Neuronal stem cell (in vitro differentiated cells): ENCODE measurements around the gene CAMK1D.

ENCODE experiments used
- DNase-seq: peaks from one replicate; pipeline ENCODE4 v3.0.0-alpha.2; 2013; ENCODE audit warnings: low spot score
- H2AFZ ChIP-seq: one replicate; pipeline ENCODE4 v1.6.1; 2013; ENCODE audit warnings: mild to moderate bottlenecking, low read length, inconsistent platforms
- H2AK5ac ChIP-seq: 2 replicates; pipeline ENCODE4 v1.6.1; 2013; ENCODE audit warnings: low read depth, mild to moderate bottlenecking, inconsistent platforms, low read length, moderate library complexity, mixed read lengths
- H2BK120ac ChIP-seq: 2 replicates; pipeline ENCODE4 v1.6.1; 2013; ENCODE audit warnings: low read depth, mild to moderate bottlenecking, inconsistent platforms, low read length, moderate library complexity, mixed read lengths
- H2BK12ac ChIP-seq: one replicate; pipeline ENCODE4 v1.6.1; 2013; ENCODE audit warnings: low read length, inconsistent platforms
- H2BK15ac ChIP-seq: 2 replicates; pipeline ENCODE4 v1.6.1; 2013; ENCODE audit warnings: mild to moderate bottlenecking, low read length, inconsistent platforms, mixed read lengths
- H2BK5ac ChIP-seq: one replicate; pipeline ENCODE4 v1.6.1; 2013; ENCODE audit warnings: inconsistent platforms, mild to moderate bottlenecking, low read length, moderate library complexity
- H3K14ac ChIP-seq: one replicate; pipeline ENCODE4 v1.6.1; 2013; ENCODE audit warnings: low read length, inconsistent platforms
- H3K18ac ChIP-seq: 2 replicates; pipeline ENCODE4 v1.6.1; 2013; ENCODE audit warnings: low read length, inconsistent platforms
- H3K23ac ChIP-seq: 2 replicates; pipeline ENCODE4 v1.6.1; 2013; ENCODE audit warnings: low read depth, mild to moderate bottlenecking, mixed read lengths, low read length, inconsistent platforms; ENCODE audit not compliant: poor library complexity
- H3K27ac ChIP-seq: replicated peaks from 3 replicates; pipeline ENCODE4 v1.5.1; 2013; ENCODE audit warnings: low read length, inconsistent platforms
- H3K27me3 ChIP-seq, 3 experiments: 2 replicates each; pipeline ENCODE4 v1.6.1; 2013; ENCODE audit warnings: low read length in 3 of 3, mild to moderate bottlenecking in 2 of 3, inconsistent platforms in 1 of 3, low read depth in 1 of 3, mixed read lengths in 1 of 3, moderate library complexity in 1 of 3; ENCODE audit not compliant: control insufficient read depth in 3 of 3, insufficient read depth in 3 of 3
- H3K36me3 ChIP-seq, 2 donors: replicated peaks in 1 of 2; 2 replicates each; pipeline ENCODE4 v1.6.1; 2013; ENCODE audit warnings: low read length in 2 of 2; ENCODE audit not compliant: control insufficient read depth in 2 of 2, insufficient read depth in 2 of 2
- H3K4ac ChIP-seq: 2 replicates; pipeline ENCODE4 v1.6.1; 2013; ENCODE audit warnings: inconsistent platforms, mild to moderate bottlenecking, low read length, moderate library complexity
- H3K4me1 ChIP-seq, 2 donors: 1 replicate in 1 of 2; 2 replicates in 1 of 2; pipeline ENCODE4 v1.6.1; 2013; ENCODE audit warnings: low read length in 2 of 2, low read depth in 1 of 2; ENCODE audit not compliant: control insufficient read depth in 2 of 2, insufficient read depth in 1 of 2
- H3K4me2 ChIP-seq: one replicate; pipeline ENCODE4 v1.6.1; 2013; ENCODE audit warnings: mild to moderate bottlenecking, low read length, inconsistent platforms; ENCODE audit not compliant: insufficient read depth, poor library complexity, severe bottlenecking
- H3K4me3 ChIP-seq, 2 donors: 2 replicates each; pipeline ENCODE4 v1.5.1; 2013; ENCODE audit warnings: low read length in 2 of 2, mild to moderate bottlenecking in 2 of 2, inconsistent platforms in 1 of 2, moderate library complexity in 1 of 2
- H3K79me1 ChIP-seq: one replicate; pipeline ENCODE4 v1.6.1; 2013; ENCODE audit warnings: low read depth, mild to moderate bottlenecking, inconsistent platforms, low read length, moderate library complexity
- H3K9ac ChIP-seq: one replicate; pipeline ENCODE4 v1.6.1; 2013; ENCODE audit warnings: mild to moderate bottlenecking, low read depth, low read length, inconsistent platforms; ENCODE audit not compliant: poor library complexity
- H3K9me3 ChIP-seq, 2 donors: replicated peaks in 1 of 2; 2 replicates each; pipeline versions ENCODE3 to v1.6.1; 2013; ENCODE audit warnings: low read length in 2 of 2, mild to moderate bottlenecking in 2 of 2, inconsistent platforms in 1 of 2, low read depth in 1 of 2, mixed read lengths in 1 of 2, moderate library complexity in 1 of 2; ENCODE audit not compliant: control insufficient read depth in 2 of 2, insufficient read depth in 1 of 2
- H4K8ac ChIP-seq: one replicate; pipeline ENCODE4 v1.6.1; 2013; ENCODE audit warnings: low read depth, mild to moderate bottlenecking, inconsistent platforms, low read length, moderate library complexity
- H4K91ac ChIP-seq: one replicate; pipeline ENCODE4 v1.6.1; 2013; ENCODE audit warnings: low read length, low read depth, mild to moderate bottlenecking, inconsistent platforms; ENCODE audit not compliant: poor library complexity
- WGBS, 2 donors: extraction: QIAGEN DNeasy Blood & Tissue Kit; methylation state at CpG; one replicate each; pipeline ENCODE4 v1.1.7; 2013; ENCODE audit warnings: missing lambda C conversion rate in 2 of 2, mixed read lengths in 1 of 2; ENCODE audit not compliant: insufficient read length in 2 of 2, insufficient replicate concordance in 1 of 2; ENCODE audit errors: extremely low coverage in 2 of 2; 5-methylcytosine and 5-hydroxymethylcytosine counted together

The CAMK1D gene

DNA sequence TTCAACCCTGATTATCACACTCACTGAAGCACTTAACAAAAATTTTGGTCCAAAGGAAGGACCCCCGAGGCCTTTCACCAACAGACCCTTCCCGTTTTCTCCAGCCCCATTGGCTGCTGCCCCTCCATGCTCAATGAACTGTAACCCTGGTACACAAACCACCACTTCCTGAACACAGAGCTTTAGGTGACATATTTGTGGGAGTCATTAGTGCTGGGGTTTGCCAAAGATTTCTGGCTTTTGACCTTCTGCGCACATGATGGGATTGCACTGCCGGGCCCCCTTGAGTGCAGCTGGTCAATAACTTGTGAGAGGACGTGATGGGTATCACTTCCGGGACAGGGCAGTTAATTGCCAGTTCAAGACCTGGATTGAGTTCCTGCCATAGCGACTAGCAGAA, 9.0 kb upstream of the CAMK1D start:
- Histone ChIP-seq H3K27me3 (peaks cover 0 to 6% (median 0%) of the 10 kb centered on the region in 3 experiments), H3K4me2 (no peak overlapping the region), H3K4me1 (peaks cover 0 to 4% of the 10 kb centered on the region in 2 donors), H2AK5ac (no peak overlapping the region), H3K4me3 (no peak overlapping the region), H3K9ac (no peak overlapping the region), H3K9me3 (no peaks in the 10 kb centered on the region), H2BK12ac (no peak overlapping the region), H2BK120ac (no peak overlapping the region), H2BK5ac (no peak overlapping the region), H3K27ac (no peak overlapping the region), H4K91ac (no peak overlapping the region), H3K79me1 (no peaks in the 10 kb centered on the region), H3K4ac (no peak overlapping the region), H3K18ac (no peak overlapping the region), H2AFZ (no peak overlapping the region), H4K8ac (no peak overlapping the region), H3K23ac (no peak overlapping the region), H3K36me3 (no peaks in the 10 kb centered on the region), H2BK15ac (no peak overlapping the region), H3K14ac (no peak overlapping the region)
- no CpG with 5 or more reads among the region's 7 CpGs for WGBS, 2 donors
- DNase-seq, result no peak

DNA sequence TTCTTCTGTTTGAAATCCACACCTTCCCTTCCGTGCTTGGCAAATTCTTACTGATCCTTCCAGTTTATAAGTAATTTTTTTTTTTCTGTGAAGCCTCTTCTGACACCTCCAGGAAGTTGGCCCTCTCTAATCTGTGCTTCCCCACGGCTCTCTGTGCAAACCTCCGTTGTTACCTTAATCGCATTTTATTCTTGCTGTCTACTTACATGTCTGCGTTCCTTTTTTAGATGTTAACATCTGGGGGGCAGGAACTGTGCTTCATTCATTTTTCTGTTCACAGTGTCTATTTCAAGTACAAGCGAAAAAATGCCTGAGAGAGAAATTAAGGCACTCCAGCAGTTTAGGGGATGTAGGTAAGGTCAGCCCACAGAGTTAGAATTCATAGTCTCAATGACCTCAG, 8.4 kb upstream of the CAMK1D start:
- Histone ChIP-seq H3K18ac (no peak overlapping the region), H3K4me3 (no peak overlapping the region), H3K9ac (no peak overlapping the region), H3K4ac (no peak overlapping the region), H3K36me3 (no peaks in the 10 kb centered on the region), H3K14ac (no peak overlapping the region), H3K27me3 (peaks cover 0 to 6% (median 0%) of the 10 kb centered on the region in 3 experiments), H2BK5ac (no peak overlapping the region), H4K8ac (no peak overlapping the region), H2AK5ac (no peak overlapping the region), H3K4me2 (no peak overlapping the region), H3K79me1 (no peaks in the 10 kb centered on the region), H3K4me1 (peaks cover 0 to 4% of the 10 kb centered on the region in 2 donors), H4K91ac (no peak overlapping the region), H3K9me3 (no peaks in the 10 kb centered on the region), H2BK12ac (no peak overlapping the region), H2AFZ (no peak overlapping the region), H3K27ac (no peak overlapping the region), H2BK15ac (no peak overlapping the region), H3K23ac (no peak overlapping the region), H2BK120ac (no peak overlapping the region)
- no CpG with 5 or more reads among the region's 6 CpGs for WGBS, 2 donors
- no peak for DNase-seq

DNA sequence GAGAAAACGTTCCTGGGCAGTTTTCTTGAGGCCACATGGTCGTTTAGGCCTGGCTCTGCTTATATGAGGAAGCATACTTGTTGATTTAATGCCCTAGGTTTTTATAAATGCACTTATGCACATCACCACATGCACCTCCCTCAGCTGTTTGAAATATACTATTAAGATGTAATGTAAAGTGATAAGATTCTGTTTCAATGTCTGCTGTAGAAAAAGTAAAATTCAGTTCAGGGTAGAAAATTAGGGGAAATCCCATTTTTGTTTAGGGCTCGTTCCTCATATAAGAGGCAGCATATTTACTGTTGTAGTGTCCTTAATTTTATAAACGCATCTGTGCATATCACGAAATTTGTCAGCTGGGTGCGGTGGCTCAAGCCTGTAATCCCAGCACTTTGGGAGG, 7.8 kb upstream of the CAMK1D start:
- Histone ChIP-seq H3K36me3 (no peaks in the 10 kb centered on the region), H2BK12ac (no peak overlapping the region), H2AFZ (no peak overlapping the region), H3K4me1 (peaks cover 0 to 4% of the 10 kb centered on the region in 2 donors), H3K23ac (no peak overlapping the region), H3K79me1 (no peaks in the 10 kb centered on the region), H2BK5ac (no peak overlapping the region), H3K9me3 (no peaks in the 10 kb centered on the region), H3K4me3 (no peak overlapping the region), H3K27ac (no peak overlapping the region), H3K27me3 (peaks cover 0 to 7% (median 0%) of the 10 kb centered on the region in 3 experiments), H3K9ac (no peak overlapping the region), H4K8ac (no peak overlapping the region), H2AK5ac (no peak overlapping the region), H2BK15ac (no peak overlapping the region), H3K18ac (no peak overlapping the region), H4K91ac (no peak overlapping the region), H2BK120ac (no peak overlapping the region), H3K14ac (no peak overlapping the region), H3K4ac (no peak overlapping the region), H3K4me2 (no peak overlapping the region)
- DNase-seq, result no peak
- no CpG with 5 or more reads among the region's 6 CpGs for WGBS, 2 donors

DNA sequence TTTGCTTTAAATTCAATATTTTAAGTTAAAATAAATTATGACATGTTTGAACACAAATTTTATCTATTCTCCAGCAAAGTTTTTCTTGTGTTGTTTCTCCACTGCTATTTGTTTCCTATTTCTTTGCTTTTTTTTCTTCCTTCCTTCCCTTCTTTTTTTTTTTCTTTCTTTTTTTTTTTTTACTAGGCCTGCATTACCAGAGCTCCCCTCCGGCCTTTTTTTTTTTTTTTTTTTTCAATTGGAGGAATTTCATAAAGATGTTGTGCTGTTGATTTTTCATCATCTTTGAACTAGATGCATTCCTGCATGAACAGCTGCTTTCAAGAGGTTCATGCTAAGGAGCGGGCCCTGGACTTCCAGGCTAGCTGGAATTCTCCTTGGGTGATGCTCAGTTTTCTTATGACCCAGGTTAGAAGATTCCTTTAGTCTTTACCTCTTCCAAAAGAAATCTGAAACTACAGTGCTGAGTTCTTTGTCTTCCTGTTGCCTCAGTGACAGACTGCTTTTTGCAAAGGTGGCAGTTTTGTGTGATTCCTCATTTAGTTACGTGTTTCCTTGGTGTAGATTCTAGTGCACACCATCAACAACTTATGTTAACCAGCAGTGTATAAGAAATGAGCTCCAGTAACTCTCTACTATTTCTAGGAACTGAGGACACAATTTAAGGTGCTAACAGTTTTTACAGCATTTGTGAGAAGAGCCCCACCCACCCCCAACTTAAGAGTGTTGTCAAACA, 4.8 kb upstream of the CAMK1D start:
- no CpG with 5 or more reads among the region's 3 CpGs for whole genome bisulfite sequencing, 2 donors
- Histone ChIP-seq H4K91ac (no peak overlapping the region), H2AK5ac (no peak overlapping the region), H3K23ac (no peak overlapping the region), H3K4me2 (no peak overlapping the region), H3K27me3 (peaks cover 0 to 29% (median 8%) of the 10 kb centered on the region in 3 experiments), H3K36me3 (no peaks in the 10 kb centered on the region), H2BK120ac (no peak overlapping the region), H3K79me1 (no peaks in the 10 kb centered on the region), H3K14ac (no peak overlapping the region), H3K27ac (no peak overlapping the region), H3K4me1 (peaks cover 0 to 2% of the 10 kb centered on the region in 2 donors), H3K4me3 (no peak overlapping the region), H2BK5ac (no peak overlapping the region), H3K18ac (no peak overlapping the region), H2AFZ (no peak overlapping the region), H2BK15ac (no peak overlapping the region), H4K8ac (no peak overlapping the region), H3K9ac (no peak overlapping the region), H2BK12ac (no peak overlapping the region), H3K4ac (no peak overlapping the region), H3K9me3 (no peaks in the 10 kb centered on the region)
- DNase-seq, result no peak
